Epithelial cell of proximal tubule (primary cell): Measurements from ENCODE around the gene SLC6A16. TPM values are rescaled to one million over a fixed set of nuclear protein-coding genes. Genes with fewer than 3 reads are reported as not detected.

Source experiments
- DNase-seq: peaks from one replicate; pipeline ENCODE4 v3.0.0-alpha.2; 2011; ENCODE audit warnings: low read depth
- H3K4me3 ChIP-seq: 2 replicates; pipeline ENCODE4 v1.5.1; 2011; ENCODE audit warnings: low read depth, mild to moderate bottlenecking, low read length
- total RNA-seq: library from RNA; depleted of rRNA; stranded (reverse); fragments of >200 nt; gene quantifications from 2 replicates; pipeline ENCODE4 v1.2.3, GENCODE V29; 2015
- TF ChIP-seq, protein P1 (sequence below): conservative IDR thresholded peaks from 2 replicates; pipeline ENCODE4 v1.5.1; 2012; ENCODE audit warnings: low read depth, mild to moderate bottlenecking, low read length

The SLC6A16 gene
- total RNA-seq, 1 donor from 2014 or later, result 0.29 TPM

DNA sequence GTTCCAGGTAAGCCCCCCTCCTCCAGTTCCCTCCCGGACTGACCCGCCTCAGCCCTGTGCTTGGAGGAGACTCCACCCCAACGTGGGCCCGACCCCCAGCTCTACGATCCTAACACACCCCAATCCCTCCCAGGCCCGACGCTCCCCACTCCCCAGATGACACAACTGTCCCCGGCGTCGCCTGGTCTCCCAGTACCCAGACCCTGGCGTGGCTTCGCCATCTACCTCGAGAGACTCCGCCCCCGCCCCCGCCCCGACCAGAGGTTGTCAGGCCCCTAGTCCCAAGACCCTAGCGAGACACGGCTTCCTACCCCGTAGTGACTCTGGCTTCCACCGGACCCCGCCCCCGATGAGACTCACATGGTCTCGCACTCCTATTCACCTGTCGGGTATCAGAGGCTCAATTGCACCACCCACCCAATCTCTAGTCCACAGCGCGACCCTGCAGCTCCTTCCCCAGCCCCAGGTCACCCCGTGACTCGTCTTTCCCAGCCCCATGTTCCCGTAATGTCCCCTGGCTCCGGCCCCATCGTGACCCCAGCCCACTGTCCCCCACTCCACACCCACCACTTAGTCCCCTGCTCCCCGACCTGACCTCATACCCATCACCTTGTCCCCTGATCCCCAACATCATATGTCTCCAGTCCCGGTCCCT lies 13.2 kb upstream of the SLC6A16 start:
- TF ChIP-seq, protein P1, sequence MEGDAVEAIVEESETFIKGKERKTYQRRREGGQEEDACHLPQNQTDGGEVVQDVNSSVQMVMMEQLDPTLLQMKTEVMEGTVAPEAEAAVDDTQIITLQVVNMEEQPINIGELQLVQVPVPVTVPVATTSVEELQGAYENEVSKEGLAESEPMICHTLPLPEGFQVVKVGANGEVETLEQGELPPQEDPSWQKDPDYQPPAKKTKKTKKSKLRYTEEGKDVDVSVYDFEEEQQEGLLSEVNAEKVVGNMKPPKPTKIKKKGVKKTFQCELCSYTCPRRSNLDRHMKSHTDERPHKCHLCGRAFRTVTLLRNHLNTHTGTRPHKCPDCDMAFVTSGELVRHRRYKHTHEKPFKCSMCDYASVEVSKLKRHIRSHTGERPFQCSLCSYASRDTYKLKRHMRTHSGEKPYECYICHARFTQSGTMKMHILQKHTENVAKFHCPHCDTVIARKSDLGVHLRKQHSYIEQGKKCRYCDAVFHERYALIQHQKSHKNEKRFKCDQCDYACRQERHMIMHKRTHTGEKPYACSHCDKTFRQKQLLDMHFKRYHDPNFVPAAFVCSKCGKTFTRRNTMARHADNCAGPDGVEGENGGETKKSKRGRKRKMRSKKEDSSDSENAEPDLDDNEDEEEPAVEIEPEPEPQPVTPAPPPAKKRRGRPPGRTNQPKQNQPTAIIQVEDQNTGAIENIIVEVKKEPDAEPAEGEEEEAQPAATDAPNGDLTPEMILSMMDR, result no peak
- DNase-seq, result no peak
- peak overlapping the region; percentile 52 for H3K4me3 ChIP-seq

GRCh38 chr19:49337267-49338022 lies 12.5 kb upstream of the SLC6A16 start:
- DNase-seq, result no peak
- TF ChIP-seq, protein P1, result no peak
- H3K4me3 ChIP-seq, result no peak overlapping the region

- DNase-seq, result no peak
- TF ChIP-seq, protein P1, result no peak
- H3K4me3 ChIP-seq, result no peak overlapping the region
These were observed 11.7 kb upstream of the SLC6A16 start for GRCh38 chr19:49336482-49337266.

GRCh38 chr19:49335784-49336481 lies 10.9 kb upstream of the SLC6A16 start:
- TF ChIP-seq, protein P1, result no peak
- H3K4me3 ChIP-seq, result no peak overlapping the region
- DNase-seq, result no peak

- TF ChIP-seq, protein P1, result no peak
- no peak within 1 kb of the TSS for H3K4me3 ChIP-seq
- no peak for DNase-seq
These were observed 10.2 kb upstream of the SLC6A16 start, which contains the start of gene CD37 for GRCh38 chr19:49335071-49335783. TSS of gene CD37 (plus strand) at chr19:49335406. CDS start at chr19:49335541, 135 bp downstream.

- DNase-seq, result no peak
These were observed 8.9 kb upstream of the SLC6A16 start for GRCh38 chr19:49333811-49334288.

More at GRCh38 chr19:49333811-49334288, 8.9 kb upstream of the SLC6A16 start:
- H3K4me3 ChIP-seq, result no peak overlapping the region
- TF ChIP-seq, protein P1, result no peak
